ENCODE measurements around the gene GRIK4. TPM values are rescaled to one million over a fixed set of nuclear protein-coding genes. Genes with fewer than 3 reads are reported as not detected.

GRIK4 gene
- total RNA-seq, 1 donor from 2014 or later: not detected

DNA sequence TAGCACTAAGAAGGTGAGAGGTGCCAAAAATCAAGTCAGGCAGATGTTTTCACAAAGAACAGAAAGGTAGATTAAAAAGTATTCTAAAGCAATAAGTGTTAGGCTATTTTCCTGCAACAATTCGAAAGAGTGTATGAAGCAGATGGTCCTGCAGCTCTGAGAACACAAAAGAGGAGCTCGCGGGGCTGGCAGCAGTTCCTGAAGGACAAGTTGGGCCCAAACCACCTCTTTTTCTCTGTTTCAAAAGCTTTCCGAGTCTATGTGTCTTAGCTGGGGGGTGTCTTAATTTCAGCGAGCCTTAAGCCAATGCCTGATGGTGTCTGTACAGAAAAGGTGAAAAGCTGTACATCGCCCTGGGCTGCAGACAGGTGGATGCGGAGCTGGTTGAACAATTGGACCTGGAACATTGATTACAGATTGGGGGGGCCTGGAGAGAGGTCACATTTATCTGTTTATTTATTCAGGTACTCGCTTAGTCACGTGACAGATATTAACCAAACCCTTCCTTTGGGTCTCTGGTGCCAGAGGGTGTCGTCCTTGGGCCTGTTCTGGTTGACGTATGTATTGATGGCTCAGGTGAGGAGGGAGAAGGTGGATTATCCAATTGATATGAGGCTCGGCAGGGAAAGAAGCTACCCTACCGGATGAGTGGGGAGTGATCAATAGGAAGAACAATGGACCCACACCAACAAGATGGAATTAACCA is 24.7 kb downstream of the GRIK4 start:
- no peaks in the 10 kb centered on the region for H3K36me3 ChIP-seq
- no peaks in the 10 kb centered on the region for H3K27me3 ChIP-seq
- no peak overlapping the region for H3K27ac ChIP-seq
- H3K4me1 ChIP-seq: no peaks in the 10 kb centered on the region
- TF ChIP-seq, protein P1, sequence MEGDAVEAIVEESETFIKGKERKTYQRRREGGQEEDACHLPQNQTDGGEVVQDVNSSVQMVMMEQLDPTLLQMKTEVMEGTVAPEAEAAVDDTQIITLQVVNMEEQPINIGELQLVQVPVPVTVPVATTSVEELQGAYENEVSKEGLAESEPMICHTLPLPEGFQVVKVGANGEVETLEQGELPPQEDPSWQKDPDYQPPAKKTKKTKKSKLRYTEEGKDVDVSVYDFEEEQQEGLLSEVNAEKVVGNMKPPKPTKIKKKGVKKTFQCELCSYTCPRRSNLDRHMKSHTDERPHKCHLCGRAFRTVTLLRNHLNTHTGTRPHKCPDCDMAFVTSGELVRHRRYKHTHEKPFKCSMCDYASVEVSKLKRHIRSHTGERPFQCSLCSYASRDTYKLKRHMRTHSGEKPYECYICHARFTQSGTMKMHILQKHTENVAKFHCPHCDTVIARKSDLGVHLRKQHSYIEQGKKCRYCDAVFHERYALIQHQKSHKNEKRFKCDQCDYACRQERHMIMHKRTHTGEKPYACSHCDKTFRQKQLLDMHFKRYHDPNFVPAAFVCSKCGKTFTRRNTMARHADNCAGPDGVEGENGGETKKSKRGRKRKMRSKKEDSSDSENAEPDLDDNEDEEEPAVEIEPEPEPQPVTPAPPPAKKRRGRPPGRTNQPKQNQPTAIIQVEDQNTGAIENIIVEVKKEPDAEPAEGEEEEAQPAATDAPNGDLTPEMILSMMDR (IDR thresholded peaks at IDR 0.05): no peak
- no peak overlapping the region for H3K4me3 ChIP-seq
- DNase-seq (ENCODE audit: low spot score in 2 of 2): no peak
- intact Hi-C loops (cut with DNase I): no loop called here
- no peaks in the 10 kb centered on the region for H3K9me3 ChIP-seq

DNA sequence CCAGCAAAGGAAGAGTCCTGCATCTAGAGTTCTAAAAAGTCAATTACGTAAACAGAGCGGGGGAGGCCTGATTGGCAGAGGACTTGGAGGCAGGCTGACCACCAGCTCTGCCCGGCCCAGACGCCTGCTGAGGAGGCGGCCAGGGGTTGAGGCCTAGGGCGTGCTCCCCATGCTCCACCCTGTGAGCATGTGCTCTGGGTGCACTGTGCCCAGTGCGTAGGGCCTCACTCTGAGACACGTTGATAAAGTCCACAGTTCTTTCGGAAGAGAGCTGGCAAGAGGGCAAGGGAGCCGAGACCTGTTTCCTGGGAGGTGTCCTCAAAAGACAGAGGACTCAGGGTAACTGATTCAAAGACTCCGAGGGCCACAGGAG is 25.2 kb downstream of the GRIK4 start:
- H3K27ac ChIP-seq: no peak overlapping the region
- no peaks in the 10 kb centered on the region for H3K36me3 ChIP-seq
- intact Hi-C loops (cut with DNase I): no loop called here
- H3K4me3 ChIP-seq: no peak overlapping the region
- no peaks in the 10 kb centered on the region for H3K27me3 ChIP-seq
- TF ChIP-seq, protein P1 (IDR thresholded peaks at IDR 0.05): no peak
- peaks cover 0 to 3% of the 10 kb centered on the region in 2 donors for H3K9me3 ChIP-seq
- no peak for DNase-seq (ENCODE audit: low spot score in 2 of 2)
- H3K4me1 ChIP-seq: no peaks in the 10 kb centered on the region

- TF ChIP-seq, protein P1 (IDR thresholded peaks at IDR 0.05): no peak
- Histone ChIP-seq H3K27ac (no peak overlapping the region), H3K4me3 (no peak overlapping the region), H3K36me3 (no peaks in the 10 kb centered on the region), H3K4me1 (no peaks in the 10 kb centered on the region), H3K27me3 (no peaks in the 10 kb centered on the region), H3K9me3 (peaks cover 0 to 9% of the 10 kb centered on the region in 2 donors)
- DNase-seq (ENCODE audit: low spot score in 2 of 2): no peak
- intact Hi-C loops (cut with DNase I): no loop called here
Observed at GRCh38 chr11:120537996-120538395, 26.4 kb downstream of the GRIK4 start.

DNA sequence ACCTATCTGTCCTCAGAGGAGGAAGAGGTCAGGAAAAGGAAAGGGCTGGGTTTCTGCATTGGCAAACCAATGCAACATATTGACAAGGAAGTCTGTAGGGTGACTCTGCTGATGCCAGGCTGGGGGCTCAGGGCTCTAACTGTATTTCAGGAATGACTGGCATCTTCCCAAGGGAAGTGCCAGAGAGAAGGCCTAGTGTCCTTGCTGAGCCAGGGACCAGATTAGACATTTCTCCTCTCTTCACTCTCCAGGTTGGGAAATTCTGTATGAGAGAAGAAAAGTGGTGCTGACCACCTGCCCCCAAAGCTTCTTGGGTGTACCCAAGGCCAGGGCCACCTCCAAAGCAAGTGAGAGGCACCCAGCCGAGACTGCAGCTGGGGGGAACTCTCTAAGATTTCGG is 27.2 kb downstream of the GRIK4 start:
- H3K4me3 ChIP-seq: no peak overlapping the region
- H3K36me3 ChIP-seq: no peaks in the 10 kb centered on the region
- H3K9me3 ChIP-seq: peaks cover 0 to 9% of the 10 kb centered on the region in 2 donors
- no peak overlapping the region for H3K27ac ChIP-seq
- intact Hi-C loops (cut with DNase I): no loop called here
- H3K27me3 ChIP-seq: no peaks in the 10 kb centered on the region
- H3K4me1 ChIP-seq: no peaks in the 10 kb centered on the region
- no peak for DNase-seq (ENCODE audit: low spot score in 2 of 2)
- TF ChIP-seq, protein P1 (IDR thresholded peaks at IDR 0.05): no peak

DNA sequence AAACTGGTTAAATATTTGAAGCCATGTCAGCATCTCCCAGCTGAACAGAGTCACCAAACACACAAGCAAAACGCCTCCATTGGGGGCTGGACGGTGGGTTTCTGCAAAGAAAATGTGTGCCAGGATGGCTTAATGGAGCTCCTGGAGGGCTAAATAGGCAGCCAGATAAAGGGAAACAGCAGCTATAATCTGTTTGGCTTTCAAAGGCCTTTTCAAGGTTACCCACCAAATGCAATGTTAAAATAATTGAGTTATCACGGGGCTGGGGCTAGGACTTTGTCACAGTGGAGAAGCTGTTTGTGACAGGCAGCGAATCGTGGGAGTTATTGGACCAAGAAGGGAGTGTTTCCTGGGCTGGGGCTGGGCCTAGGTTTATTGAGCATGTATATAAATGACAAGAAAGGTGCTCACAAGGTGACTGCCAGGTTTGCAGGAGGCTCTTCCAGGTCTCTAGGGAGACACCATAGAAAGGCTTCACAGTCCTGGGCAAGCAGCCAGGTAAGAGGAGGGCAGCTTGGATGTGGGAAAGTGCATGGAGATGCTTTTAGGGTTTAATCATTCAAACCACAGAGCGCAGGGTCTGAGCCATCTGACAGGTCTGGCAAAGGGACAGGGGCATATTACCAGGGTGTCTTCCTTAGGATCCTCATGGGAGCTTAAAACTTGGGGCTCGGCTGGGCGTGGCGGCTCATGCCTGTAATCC is 28.3 kb downstream of the GRIK4 start:
- intact Hi-C loops (cut with DNase I): no loop called here
- TF ChIP-seq, protein P1 (IDR thresholded peaks at IDR 0.05): no peak
- no peak overlapping the region for H3K27ac ChIP-seq

More for the DNA sequence above, 28.3 kb downstream of the GRIK4 start:
- no peaks in the 10 kb centered on the region for H3K27me3 ChIP-seq
- peaks cover 0 to 9% of the 10 kb centered on the region in 2 donors for H3K9me3 ChIP-seq
- H3K4me1 ChIP-seq: no peaks in the 10 kb centered on the region
- no peak for DNase-seq (ENCODE audit: low spot score in 2 of 2)
- H3K36me3 ChIP-seq: no peaks in the 10 kb centered on the region
- no peak overlapping the region for H3K4me3 ChIP-seq
